HG03045 (cell line): ENCODE results near the gene LRCH4.

Experiments used
- ATAC-seq: cut with Tn5 transposase; IDR thresholded peaks from one replicate; pipeline ENCODE4 v1.9.1; 2021; ENCODE audit warnings: mild to moderate bottlenecking, moderate library complexity; ENCODE audit not compliant: unreplicated experiment

Gene LRCH4

DNA sequence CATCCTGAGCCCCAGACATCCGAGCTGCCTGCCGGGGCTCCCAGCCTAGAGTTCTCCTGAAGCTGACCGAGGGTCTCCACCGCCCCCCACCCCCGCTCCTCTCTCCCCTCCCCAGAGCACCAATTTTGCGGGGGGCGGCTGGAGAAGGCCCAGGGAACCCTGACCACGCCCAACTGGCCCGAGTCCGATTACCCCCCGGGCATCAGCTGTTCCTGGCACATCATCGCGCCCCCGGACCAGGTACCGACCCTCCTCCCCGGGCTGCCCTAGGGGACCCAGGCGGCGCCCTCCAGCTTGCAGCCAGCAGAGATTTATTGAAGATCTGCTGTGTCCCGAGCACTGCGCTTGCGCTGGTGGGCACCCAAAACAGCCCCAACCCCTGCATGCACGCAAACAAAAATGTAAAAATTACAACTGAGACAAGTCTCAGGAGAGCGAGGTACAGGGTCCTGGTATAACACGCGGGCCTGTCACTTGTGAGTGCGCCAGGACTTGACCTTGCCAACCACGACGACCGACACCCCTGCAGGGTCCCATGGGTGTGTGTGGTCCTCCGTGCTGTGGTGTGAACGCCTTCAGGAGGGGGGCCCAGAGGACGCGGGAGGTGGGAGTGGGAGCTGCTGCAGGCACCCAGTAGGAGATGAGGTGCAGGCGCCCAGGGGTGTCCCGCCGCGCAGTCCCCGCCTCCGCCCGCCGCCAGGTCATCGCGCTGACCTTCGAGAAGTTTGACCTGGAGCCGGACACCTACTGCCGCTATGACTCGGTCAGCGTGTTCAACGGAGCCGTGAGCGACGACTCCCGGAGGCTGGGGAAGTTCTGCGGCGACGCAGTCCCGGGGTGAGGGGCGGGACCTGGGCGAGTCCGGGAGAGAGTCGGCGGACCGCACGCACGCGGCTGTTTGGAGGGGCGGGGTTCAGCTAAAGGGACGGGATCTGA, 19.3 kb upstream of the LRCH4 start:
- no peak for ATAC-seq

DNA sequence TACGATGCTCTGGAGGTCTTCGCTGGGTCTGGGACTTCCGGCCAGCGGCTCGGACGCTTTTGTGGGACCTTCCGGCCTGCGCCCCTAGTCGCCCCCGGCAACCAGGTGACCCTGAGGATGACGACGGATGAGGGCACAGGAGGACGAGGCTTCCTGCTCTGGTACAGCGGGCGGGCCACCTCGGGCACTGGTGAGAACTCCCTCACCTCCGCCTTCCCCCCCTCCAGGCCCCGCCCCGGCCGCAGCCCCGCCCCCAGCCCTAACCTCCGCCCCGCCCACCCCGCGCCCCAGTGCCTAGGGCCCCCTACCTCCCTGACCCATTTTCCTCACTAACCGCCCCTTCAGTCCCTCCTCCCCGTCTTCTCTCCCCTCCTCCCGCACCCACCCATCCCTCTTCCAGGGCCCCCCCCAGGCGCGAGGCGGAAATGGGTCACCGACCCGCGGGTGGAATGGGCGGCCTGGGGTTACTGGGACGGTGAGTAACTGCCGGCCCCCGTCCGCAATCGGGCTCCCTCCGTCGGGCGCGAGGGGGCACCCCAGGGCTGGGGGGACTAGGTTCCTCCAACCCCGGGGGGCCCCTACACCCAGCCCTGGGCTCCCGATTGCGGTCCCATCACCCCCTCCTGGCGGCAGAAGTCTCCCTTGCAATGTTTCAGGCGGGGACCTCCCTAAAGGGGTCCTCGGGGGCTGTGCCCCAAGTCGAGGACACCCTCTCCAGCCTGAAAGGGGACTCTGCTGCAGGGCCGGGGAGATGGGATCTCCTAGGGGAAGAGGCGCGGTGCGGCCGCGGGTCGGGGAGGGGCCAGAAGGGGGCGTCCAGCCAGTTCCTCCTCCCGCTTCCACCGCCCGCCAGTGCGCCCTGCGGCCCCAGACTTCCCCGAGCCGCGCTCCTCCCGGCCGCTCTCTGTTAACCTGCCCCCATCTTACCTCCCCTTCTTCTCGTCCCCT, 18.4 kb upstream of the LRCH4 start:
- peak; percentile 57 for ATAC-seq

DNA sequence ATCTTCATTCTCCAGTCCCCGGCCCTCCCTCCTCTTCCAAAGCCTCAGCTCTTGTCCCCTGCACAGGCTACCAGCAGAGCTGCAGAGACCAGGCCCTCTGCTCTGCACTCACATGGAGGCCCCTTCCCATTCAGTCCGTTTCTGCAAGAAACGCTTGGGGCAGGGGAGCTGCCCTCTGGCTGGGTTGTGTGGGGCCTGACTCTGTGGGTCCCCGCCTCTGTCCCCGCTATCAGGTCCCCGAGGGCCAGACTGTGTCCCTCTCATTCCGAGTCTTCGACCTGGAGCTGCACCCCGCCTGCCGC, 17.7 kb upstream of the LRCH4 start:
- peak; percentile 4 for ATAC-seq

GRCh38 chr7:100602889-100603725, 17.2 kb upstream of the LRCH4 start:
- ATAC-seq, result no peak

DNA sequence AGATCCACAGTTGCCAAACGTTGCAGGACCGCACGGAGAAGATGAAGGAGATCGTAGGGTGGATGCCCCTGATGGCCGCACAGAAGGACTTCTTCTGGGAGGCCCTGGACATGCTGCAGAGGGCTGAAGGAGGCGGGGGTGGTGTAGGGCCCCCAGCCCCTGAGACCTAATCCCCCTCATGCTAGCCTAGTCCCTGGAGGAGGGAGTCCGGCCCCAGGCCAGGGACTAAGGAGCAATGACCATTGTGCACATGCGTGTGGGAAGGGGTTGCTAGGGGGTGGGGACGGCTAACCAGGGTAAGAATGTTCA, 14.8 kb upstream of the LRCH4 start:
- no peak for ATAC-seq

DNA sequence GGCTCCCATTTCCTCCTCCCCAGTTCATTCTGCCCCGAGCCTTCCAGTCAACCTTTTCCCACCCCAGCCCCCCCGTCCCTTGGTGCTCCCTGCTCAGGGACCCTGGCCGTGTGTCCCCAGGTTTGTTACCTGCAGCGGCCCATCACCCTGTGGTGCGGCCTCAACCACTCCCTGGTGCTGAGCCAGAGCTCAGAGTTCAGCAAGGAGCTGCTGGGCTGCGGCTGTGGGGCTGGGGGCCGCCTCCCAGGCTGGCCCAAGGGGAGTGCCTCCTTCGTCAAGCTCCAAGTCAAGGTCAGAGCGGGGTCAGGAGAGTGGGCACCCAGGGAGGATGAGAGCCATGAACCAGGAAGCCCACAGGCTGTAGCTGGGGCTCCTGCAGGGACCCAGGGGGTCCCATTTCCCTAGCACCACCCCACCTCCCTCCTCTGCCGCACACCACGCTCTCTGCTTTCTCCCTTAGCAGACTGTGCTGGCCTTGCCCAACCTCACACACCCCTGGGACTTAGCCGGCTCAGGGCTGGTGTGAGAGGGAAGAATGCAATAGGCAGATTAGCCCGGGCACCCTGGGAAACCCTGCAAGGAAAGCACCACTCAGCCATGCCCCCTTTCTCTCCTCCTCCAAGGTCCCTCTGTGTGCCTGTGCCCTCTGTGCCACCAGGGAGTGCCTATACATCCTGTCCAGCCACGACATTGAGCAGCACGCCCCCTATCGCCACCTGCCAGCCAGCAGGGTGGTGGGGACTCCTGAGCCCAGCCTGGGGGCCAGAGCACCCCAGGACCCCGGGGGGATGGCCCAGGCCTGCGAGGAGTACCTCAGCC, 14.2 kb upstream of the LRCH4 start:
- no peak for ATAC-seq

DNA sequence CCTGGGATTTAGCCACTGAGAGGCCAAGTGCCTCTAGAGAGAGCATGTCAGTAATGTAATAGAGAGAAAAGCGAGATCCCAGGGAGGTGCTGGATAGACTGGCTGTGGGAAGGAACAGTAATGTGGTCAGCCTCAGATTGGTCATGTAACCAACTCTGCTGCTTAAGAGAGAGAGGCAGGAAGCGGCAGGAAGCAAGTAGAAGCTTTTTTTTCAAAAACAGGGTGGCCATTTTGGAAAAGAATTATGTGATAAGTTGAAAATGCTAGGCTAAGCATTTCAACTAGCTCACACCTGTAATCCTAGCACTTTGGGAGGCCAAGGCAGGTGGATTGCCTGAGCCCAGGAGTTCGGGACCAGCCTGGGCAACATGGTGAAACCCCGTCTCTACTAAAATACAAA, 12.5 kb upstream of the LRCH4 start:
- no peak for ATAC-seq

- ATAC-seq, result no peak
These were observed 9.3 kb upstream of the LRCH4 start for GRCh38 chr7:100595188-100595587.

DNA sequence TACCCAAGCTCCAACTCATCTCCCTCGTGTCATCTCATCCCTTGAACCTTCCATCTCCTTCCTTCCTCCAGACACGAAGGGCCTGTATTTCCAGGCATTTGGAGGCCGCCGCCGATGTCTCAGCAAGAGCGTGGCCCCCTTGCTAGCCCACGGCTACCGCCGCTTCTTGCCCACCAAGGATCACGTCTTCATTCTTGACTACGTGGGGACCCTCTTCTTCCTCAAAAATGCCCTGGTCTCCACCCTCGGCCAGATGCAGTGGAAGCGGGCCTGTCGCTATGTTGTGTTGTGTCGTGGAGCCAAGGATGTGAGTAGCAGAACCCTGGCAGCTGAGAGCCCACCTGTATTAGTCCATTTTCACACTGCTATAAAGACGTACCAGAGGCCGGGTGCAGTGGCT, 5.7 kb upstream of the LRCH4 start:
- no peak for ATAC-seq

DNA sequence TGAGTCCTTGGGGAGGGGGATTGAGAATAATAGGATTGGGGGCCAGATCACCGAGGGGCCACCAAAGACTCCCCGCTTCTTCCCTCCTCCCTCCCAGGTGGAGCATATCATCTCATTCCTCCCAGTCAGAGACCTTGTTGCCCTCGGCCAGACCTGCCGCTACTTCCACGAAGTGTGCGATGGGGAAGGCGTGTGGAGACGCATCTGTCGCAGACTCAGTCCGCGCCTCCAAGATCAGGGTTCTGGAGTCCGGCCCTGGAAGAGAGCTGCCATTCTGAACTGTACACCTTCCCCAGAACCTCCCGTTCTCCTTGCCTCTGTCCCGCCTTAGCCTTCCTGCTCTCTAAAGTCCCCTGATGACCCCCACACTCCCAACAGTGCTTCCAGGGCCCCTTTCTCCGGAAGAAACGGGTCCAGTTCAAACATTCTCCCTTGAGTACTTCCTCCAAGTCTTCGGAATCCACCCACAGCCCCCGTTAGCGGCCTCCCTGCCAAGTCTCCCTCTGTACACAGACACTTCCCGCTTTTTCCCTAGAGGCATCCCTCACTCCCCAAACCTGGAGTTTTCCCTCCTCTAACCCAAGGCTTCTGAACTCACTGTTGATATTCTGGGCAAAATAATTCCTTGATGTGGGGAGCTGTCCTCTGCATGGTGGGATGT, 4.3 kb upstream of the LRCH4 start:
- ATAC-seq, result no peak

GRCh38 chr7:100589341-100589947, 3.5 kb upstream of the LRCH4 start:
- no peak for ATAC-seq

DNA sequence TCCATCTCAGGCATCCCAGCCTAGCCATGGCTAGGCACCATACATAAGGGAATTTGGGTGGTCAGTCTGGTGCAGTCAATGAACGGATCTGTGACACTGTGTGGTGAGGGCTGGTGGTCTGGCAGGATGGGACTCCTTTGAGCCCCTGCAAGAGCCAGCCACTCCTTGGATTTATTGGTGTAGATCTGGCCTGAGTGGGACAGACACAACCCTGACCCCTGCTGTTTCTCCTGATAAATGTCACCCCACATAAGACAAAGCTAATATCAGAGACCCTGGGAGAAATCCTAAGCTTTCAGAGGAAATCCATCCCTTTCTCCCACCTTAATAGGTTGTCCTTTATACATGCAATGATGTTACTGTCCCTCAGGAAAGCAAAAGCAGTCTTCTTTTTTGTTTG, 2.5 kb upstream of the LRCH4 start:
- ATAC-seq, result no peak

- peak; percentile 91 for ATAC-seq
These were observed 517 bp upstream of the LRCH4 start, which contains the start of gene FBXO24 for GRCh38 chr7:100586266-100587025. FBXO24 (plus strand) TSS chr7:100586328; CDS start chr7:100586626, 298 bp downstream.

DNA sequence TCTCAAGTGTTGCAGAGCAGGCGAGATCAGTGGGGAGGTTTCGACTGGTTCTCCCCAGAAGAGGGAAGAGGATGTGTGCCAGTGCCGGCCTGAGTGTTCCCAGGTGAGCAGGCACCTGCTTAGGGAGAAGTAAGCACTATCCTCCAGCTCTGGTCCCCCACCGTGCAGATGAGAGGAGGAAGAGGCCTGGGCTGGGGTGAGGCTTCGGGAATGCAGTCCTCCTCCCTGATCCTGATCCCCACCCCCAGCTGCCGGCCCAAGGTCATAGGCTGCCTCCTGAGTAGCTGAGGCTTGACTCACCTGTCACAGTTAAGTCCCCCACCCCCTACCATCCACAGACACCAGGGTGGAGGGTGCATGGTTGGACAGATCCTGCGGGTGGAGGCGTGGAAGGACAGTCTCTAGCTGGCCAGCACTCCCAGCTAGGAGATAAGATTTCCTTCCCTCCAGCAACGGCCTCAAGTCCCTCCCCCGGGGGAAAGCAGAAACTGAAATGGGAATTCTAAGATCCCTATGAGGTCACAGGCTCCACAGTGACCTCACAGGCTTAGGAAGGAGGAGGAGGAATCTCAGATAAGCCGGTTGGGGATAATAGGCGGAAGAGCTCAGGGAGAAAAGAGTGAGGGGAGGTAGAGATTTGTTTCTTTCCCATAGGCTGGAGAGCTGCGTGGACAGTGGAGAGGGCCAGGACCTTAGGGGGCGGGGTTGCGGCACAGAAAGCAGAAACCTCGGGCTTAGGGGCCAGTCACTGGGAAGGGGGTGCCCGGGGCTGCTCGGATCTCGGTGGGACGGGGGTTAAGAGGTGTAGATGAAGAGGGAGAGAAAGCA, 1.0 kb downstream of the LRCH4 start:
- no peak for ATAC-seq

DNA sequence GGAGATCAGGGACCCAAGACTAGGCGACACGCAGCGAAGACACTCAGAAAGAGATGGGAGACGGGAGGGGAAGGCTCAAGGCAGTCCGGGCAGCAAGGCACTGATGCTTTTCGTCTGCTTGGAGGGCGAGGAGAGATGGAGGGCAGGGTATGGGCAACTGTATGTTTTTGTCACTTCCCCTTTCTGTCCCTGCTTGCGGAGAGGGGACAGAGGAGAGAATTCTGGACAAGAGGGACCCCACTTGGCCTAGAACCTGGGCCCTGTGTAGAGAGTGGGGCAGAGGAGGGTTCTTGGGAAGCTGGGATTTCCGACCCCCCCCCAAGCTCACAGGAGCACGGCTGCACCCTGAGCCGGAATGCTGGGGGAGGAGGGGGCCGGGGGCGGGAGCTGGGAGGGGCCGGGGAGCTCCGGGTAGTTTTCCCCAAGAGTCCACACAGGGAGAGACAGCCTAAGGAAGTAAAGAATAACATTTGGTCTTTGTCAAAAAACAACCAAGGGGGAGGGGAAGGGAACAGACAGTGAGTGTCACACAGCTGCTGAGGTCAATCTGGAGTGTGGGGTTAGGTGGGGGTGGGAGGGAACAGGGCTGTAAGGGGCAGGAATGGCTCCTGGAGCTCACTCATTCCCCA, 1.8 kb downstream of the LRCH4 start:
- ATAC-seq, result no peak

DNA sequence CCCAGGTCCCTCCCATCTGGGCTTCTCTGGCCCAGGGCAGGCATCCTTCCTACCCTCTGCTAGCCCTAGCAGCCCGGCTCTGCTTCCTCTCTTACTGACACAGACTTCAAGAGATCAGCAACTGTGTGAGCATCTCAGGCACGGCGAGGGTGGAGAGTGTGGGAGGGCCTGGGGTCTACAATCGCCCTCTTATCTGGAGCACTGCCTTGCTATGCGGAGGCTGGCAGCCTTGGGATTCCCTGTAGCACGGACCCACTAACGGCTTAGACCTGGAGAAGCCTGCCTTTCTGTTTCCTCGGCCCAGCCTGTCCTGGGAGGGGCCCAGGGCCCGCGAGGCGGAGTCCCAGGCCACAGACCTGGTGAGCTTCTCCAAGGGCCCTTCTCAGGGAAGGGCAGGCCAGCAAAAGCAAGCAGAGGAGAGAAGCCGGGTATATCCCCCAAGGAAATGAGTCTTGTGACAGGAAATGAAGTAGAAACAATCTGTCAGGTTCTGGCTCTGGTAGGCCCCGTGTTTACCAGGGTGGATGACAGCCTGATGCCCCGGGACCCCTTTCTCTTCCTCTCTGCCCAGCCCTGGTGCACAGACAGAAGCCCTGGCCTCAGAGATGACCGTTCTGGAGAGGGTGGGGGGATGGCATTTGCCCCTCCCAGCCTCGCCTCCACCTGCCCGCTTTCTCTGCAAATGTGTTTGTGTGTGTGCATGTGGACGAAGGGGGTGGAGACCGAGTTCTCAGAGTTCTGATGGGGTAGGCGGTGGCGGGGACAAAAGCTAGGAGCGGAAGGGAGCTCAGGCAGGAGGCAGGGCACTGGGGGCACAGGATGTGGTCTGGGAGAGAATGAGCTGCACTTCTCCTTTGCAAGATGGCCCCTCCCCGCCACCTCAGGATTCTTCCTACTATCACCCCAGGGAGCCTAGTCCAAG, 2.5 kb downstream of the LRCH4 start:
- no peak for ATAC-seq
